ENCODE results near the gene RPS21.
"Not testable (repeated sequence)": the region's sequence is repeated elsewhere in the genome, so short reads cannot be mapped to it uniquely, and the experiment has no call there.

RPS21 gene

GRCh38 chr20:62363920-62364851, 22.7 kb upstream of the RPS21 start:
- no peak for DNase-seq (ENCODE audit: low read depth)
- no peak overlapping the region for H3K4me3 ChIP-seq (ENCODE audit: low read depth, low read length)

- no peak for DNase-seq (ENCODE audit: low read depth)
- H3K4me3 ChIP-seq (ENCODE audit: low read depth, low read length): no peak overlapping the region
Measured at GRCh38 chr20:62364911-62365736, 21.8 kb upstream of the RPS21 start.

- DNase-seq (ENCODE audit: low read depth): no peak
- peak overlapping the region; percentile 64 for H3K4me3 ChIP-seq (ENCODE audit: low read depth, low read length)
Measured at GRCh38 chr20:62365814-62366369, 21.0 kb upstream of the RPS21 start.

- no peak for DNase-seq (ENCODE audit: low read depth)
- peak overlapping the region; percentile 64 for H3K4me3 ChIP-seq (ENCODE audit: low read depth, low read length)
Measured at GRCh38 chr20:62366370-62367135, 20.4 kb upstream of the RPS21 start.

GRCh38 chr20:62367136-62367632, 19.7 kb upstream of the RPS21 start, which contains the start of gene LAMA5:
Gene LAMA5, minus strand, starts transcription at chr20:62367312. Its CDS starts 67 bp downstream, at chr20:62367245.
- DNase-seq (ENCODE audit: low read depth): no peak

GRCh38 chr20:62367633-62368391, 19.1 kb upstream of the RPS21 start:
- no peak for DNase-seq (ENCODE audit: low read depth)
- peak overlapping the region; percentile 37 for H3K4me3 ChIP-seq (ENCODE audit: low read depth, low read length)

More at GRCh38 chr20:62367136-62367632, 19.7 kb upstream of the RPS21 start, which contains the start of gene LAMA5:
- H3K4me3 ChIP-seq (ENCODE audit: low read depth, low read length): peak within 1 kb of the TSS; percentile 64

- no peak for DNase-seq (ENCODE audit: low read depth)
- H3K4me3 ChIP-seq (ENCODE audit: low read depth, low read length): peak overlapping the region; percentile 24
Measured at GRCh38 chr20:62368392-62368975, 18.4 kb upstream of the RPS21 start.

GRCh38 chr20:62368976-62369814, 17.7 kb upstream of the RPS21 start:
- H3K4me3 ChIP-seq (ENCODE audit: low read depth, low read length): peak overlapping the region; percentile 11
- peak; percentile 39 for DNase-seq (ENCODE audit: low read depth)

- no peak for DNase-seq (ENCODE audit: low read depth)
- no peak overlapping the region for H3K4me3 ChIP-seq (ENCODE audit: low read depth, low read length)
Measured at GRCh38 chr20:62369815-62370114, 17.1 kb upstream of the RPS21 start.

GRCh38 chr20:62370115-62370806, 16.6 kb upstream of the RPS21 start:
- no peak overlapping the region for H3K4me3 ChIP-seq (ENCODE audit: low read depth, low read length)

GRCh38 chr20:62370807-62371587, 15.9 kb upstream of the RPS21 start:
- no peak for DNase-seq (ENCODE audit: low read depth)
- H3K4me3 ChIP-seq (ENCODE audit: low read depth, low read length): no peak overlapping the region

More at GRCh38 chr20:62370115-62370806, 16.6 kb upstream of the RPS21 start:
- DNase-seq (ENCODE audit: low read depth): no peak

- H3K4me3 ChIP-seq (ENCODE audit: low read depth, low read length): no peak overlapping the region
- no peak for DNase-seq (ENCODE audit: low read depth)
Measured at GRCh38 chr20:62371588-62372041, 15.3 kb upstream of the RPS21 start.

- no peak for DNase-seq (ENCODE audit: low read depth)
- H3K4me3 ChIP-seq (ENCODE audit: low read depth, low read length): no peak overlapping the region
Measured at GRCh38 chr20:62372042-62372993, 14.6 kb upstream of the RPS21 start.

- not testable (repeated sequence) for DNase-seq (ENCODE audit: low read depth); H3K4me3 ChIP-seq (ENCODE audit: low read depth, low read length)
Measured at GRCh38 chr20:62373631-62374179, 13.2 kb upstream of the RPS21 start.

Data from skeletal muscle cell (primary cell).